Caki2 (cell line): Measurements from ENCODE around the gene ANO7. TPM values are rescaled to one million over a fixed set of nuclear protein-coding genes. Genes with fewer than 3 reads are reported as not detected.

Experiments
- DNase-seq: peaks from one replicate; pipeline ENCODE4 v3.0.0-alpha.2; 2015; ENCODE audit warnings: low read depth
- in situ Hi-C: cut with HindIII; loops from 2 replicates; pipeline ENCODE4 v1.10.0; 2016; ENCODE audit warnings: low sequenced_read_pairs, low pct_unique_long_range_greater_than_20kb, mixed read lengths
- total RNA-seq: library from RNA; depleted of rRNA; stranded (reverse); fragments of >200 nt; shearing (Covaris generic); gene quantifications from 2 replicates; pipeline ENCODE4 v1.2.3, GENCODE V29; 2014; ENCODE audit warnings: low replicate concordance

Gene ANO7
- total RNA-seq, 1 experiment from 2014 or later: 1.1 TPM

- in situ Hi-C loops: no loop called here
- DNase-seq: no peak
Observed at GRCh38 chr2:241201445-241202267, 13.2 kb downstream of the ANO7 start.

DNA sequence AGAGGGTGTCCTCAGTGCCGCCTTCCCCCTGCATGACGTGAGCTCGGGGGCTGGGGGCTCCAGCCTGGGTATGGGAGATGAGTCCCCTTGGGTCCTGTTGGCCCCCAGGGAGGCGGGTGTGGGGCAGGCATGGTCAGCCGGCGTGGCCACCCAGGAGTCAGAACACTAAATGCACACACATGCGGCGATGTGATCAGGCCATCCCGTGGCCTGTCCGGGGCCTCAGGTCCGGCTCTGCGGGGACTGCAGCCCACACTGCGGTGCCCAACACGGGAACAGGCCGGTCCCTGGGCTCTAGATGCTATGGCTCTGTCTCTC lies 13.8 kb downstream of the ANO7 start:
- in situ Hi-C loops: no loop called here
- no peak for DNase-seq

GRCh38 chr2:241202681-241203080 lies 14.2 kb downstream of the ANO7 start:
- in situ Hi-C loops: no loop called here
- no peak for DNase-seq

DNA sequence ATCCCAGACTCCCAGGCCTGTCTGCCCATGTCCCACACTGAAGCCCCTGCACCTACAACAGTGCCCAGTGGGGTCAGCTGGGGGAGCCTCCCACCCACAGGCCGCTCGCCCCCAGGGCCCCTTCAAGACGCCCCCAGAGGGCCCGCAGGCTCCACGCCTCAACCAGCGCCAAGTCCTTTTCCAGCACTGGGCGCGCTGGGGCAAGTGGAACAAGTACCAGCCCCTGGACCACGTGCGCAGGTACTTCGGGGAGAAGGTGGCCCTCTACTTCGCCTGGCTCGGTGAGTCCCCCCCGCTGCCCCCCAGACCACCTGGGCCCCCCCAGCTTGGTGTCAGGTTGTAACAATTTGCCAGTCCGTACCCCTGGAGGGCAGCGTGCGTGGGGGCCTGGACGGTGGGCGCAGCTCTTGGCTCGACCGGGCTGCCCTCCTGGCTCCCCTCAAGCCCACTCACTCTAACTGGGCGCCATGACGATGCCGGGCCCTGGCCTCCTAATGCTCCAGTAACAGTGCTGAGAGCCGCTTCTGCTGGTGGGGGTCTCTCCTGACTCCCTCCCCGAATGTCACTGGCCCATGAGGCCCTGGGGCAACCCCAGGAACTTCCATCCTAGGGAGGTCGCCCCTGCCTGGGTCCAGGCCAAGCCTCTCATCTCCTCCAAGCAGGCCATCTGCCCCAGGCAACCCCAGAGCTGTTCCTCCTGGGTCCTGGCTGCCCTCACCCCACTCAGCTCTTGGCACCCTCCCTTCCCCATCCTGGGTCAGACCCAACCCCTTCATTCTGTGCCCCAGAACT lies 14.9 kb downstream of the ANO7 start:
- no peak for DNase-seq
- in situ Hi-C loops: no loop called here

- in situ Hi-C loops: no loop called here
- no peak for DNase-seq
Observed at GRCh38 chr2:241204010-241204384, 15.5 kb downstream of the ANO7 start.

GRCh38 chr2:241204490-241204889 lies 16.0 kb downstream of the ANO7 start:
- in situ Hi-C loops: no loop called here
- no peak for DNase-seq

DNA sequence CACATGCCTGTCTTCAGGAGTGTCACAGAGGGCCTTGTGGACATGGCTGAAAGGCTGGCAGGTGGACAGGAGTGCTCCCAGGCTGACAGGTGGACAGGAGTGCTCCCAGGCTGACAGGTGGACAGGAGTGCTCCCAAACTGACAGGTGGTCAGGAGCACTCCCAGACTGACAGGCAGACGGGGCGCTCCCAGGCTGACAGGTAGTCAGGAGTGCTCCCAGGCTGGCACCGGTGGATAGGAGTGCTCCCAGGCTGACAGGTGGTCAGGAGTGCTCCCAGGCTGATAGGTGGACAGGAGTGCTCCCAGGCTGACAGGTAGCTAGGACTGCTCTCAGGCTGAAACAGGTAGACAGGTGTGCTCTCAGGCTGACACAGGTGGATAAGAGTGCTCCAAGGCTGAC lies 16.6 kb downstream of the ANO7 start:
- in situ Hi-C loops: no loop called here
- DNase-seq: no peak

GRCh38 chr2:241207151-241207550 lies 18.7 kb downstream of the ANO7 start:
- in situ Hi-C loops: no loop called here
- DNase-seq: no peak

GRCh38 chr2:241207641-241208040 lies 19.2 kb downstream of the ANO7 start:
- DNase-seq: no peak
- in situ Hi-C loops: no loop called here

DNA sequence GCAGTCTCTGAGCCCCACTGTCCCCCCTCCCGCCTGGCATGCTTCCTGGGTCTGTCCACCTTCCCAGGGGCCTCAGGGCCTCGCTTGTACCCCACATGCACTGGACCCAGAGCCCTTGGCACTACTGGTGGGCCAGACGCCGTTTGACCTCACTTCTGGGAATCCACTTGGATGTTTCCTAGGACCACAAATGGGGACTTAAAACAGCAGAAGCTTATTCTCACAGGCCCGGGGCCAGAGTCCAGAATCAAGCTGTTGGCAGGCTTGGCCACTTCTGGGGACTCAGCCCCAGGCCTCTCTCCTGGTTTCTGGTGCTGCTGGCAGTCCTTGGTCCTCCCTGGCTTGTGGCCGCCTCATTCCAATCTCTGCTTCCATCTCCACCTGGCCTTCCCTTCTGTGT lies 19.6 kb downstream of the ANO7 start:
- no peak for DNase-seq
- in situ Hi-C loops: no loop called here

- no peak for DNase-seq
- in situ Hi-C loops: no loop called here
Observed at GRCh38 chr2:241209271-241209670, 20.8 kb downstream of the ANO7 start.

- in situ Hi-C loops: no loop called here
Observed at GRCh38 chr2:241211276-241211675, 22.8 kb downstream of the ANO7 start.

GRCh38 chr2:241213041-241213440 lies 24.6 kb downstream of the ANO7 start:
- in situ Hi-C loops: no loop called here
- DNase-seq: no peak

More at GRCh38 chr2:241211276-241211675, 22.8 kb downstream of the ANO7 start:
- DNase-seq: no peak

- in situ Hi-C loops: no loop called here
- no peak for DNase-seq
Observed at GRCh38 chr2:241213567-241213966, 25.1 kb downstream of the ANO7 start.

DNA sequence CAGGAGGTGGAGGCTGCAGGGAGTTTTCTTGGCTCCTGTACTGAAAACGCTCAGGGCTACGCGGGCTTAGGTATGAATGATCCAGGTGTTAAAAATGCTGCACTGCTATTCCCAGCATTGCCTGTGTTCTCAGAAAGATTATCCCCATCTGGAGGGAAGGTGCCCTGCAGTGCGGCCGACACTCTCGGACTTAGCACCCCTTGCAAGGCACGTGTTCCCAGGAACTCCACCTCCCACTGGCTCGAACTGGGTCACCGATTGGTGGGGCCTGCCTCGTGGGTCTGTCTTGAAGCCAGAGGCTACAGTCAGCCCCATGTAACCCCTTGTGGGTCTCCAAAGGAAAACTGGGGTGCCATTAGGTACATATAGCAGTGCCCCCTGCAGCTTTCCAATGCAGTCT lies 25.7 kb downstream of the ANO7 start:
- in situ Hi-C loops: no loop called here
- DNase-seq: no peak

- in situ Hi-C loops: no loop called here
- DNase-seq: no peak
Observed at GRCh38 chr2:241214766-241215165, 26.3 kb downstream of the ANO7 start.

DNA sequence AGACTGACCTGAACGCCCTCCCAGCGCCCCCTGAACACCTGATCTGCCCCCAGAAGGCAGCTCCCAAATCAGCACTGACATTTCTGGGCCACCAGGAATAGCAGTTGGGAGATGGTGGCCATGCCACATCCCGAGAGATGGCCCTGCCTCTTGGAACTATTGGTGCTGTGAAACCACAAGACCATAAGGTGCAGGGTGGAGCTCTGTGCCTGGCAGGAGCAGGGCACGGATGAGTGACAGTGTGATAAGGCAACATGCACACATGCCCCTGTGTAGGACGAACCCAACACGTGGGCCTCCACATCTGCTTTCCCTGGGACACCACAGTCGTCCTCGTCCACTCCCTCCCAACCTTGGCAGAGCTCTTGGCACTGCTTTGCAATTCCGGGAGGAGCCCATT lies 26.9 kb downstream of the ANO7 start:
- no peak for DNase-seq
- in situ Hi-C loops: no loop called here

- in situ Hi-C loops: no loop called here
- DNase-seq: no peak
Observed at GRCh38 chr2:241216211-241216761, 27.8 kb downstream of the ANO7 start.

DNA sequence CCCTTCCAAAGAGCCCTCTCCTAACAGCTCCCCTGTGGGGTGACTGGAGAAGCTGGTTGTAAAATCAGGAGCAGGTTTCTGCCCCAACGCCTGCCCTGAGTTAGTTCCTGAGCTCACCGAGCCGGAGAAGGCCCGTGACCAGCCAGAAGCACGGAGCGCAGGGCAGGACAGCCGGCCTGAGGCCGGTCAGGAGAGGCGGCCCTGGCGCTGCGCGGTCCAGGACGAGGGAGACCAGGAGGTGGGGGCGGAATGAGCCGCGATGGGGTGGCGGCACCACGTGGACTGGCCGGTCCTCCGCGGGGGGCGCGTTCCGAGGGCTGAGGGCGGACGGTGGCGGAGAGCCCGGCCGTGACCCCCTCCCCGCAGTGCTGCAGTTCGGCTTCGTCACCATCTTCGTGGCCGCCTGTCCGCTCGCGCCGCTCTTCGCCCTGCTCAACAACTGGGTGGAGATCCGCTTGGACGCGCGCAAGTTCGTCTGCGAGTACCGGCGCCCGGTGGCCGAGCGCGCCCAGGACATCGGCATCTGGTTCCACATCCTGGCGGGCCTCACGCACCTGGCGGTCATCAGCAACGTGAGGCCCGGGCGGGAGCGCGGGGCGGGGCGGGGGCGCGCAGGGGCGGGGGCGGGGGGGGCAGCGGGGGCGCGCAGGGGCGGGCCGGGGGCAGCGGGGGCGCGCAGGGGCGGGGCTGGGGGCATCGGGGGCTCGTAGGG lies 29.0 kb downstream of the ANO7 start:
- DNase-seq: peak; percentile 57
- in situ Hi-C loops: no loop called here
